ENCODE data around the gene RFT1.

- TF ChIP-seq, protein P1, sequence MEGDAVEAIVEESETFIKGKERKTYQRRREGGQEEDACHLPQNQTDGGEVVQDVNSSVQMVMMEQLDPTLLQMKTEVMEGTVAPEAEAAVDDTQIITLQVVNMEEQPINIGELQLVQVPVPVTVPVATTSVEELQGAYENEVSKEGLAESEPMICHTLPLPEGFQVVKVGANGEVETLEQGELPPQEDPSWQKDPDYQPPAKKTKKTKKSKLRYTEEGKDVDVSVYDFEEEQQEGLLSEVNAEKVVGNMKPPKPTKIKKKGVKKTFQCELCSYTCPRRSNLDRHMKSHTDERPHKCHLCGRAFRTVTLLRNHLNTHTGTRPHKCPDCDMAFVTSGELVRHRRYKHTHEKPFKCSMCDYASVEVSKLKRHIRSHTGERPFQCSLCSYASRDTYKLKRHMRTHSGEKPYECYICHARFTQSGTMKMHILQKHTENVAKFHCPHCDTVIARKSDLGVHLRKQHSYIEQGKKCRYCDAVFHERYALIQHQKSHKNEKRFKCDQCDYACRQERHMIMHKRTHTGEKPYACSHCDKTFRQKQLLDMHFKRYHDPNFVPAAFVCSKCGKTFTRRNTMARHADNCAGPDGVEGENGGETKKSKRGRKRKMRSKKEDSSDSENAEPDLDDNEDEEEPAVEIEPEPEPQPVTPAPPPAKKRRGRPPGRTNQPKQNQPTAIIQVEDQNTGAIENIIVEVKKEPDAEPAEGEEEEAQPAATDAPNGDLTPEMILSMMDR (IDR thresholded peaks at IDR 0.05; ENCODE audit: low read depth, low read length), result no peak
- no peak for TF ChIP-seq EZH2phosphoT487 (IDR thresholded peaks at IDR 0.05; ENCODE audit: low read depth)
These were observed 7.7 kb upstream of the RFT1 start for GRCh38 chr3:53137835-53138446.

Data from OCI-LY3 (cell line).